Gastrocnemius medialis (tissue), 4 donors: ENCODE measurements around the gene GLIPR1.

ENCODE experiments used
- POLR2A ChIP-seq, 2 donors: fragments of 450-650 bp; IDR thresholded peaks; one replicate each; pipeline ENCODE4 v1.6.1; 2017; ENCODE audit warnings: antibody characterized with exemption in 2 of 2, mild to moderate bottlenecking in 2 of 2, moderate library complexity in 2 of 2
- TF ChIP-seq, protein P1 (sequence below), 5 experiments: fragments of 450-650 bp in 3 of 5; fragments of 200-600 bp in 2 of 5; sonication (generic) in 2 of 5; IDR thresholded peaks in 4 of 5; conservative IDR thresholded peaks in 1 of 5; 1 replicate in 4 of 5; 2 replicates in 1 of 5; pipeline ENCODE4 v1.5.1; 2016 to 2019; ENCODE audit warnings: antibody characterized with exemption in 5 of 5, mild to moderate bottlenecking in 3 of 5, moderate library complexity in 3 of 5

DNA sequence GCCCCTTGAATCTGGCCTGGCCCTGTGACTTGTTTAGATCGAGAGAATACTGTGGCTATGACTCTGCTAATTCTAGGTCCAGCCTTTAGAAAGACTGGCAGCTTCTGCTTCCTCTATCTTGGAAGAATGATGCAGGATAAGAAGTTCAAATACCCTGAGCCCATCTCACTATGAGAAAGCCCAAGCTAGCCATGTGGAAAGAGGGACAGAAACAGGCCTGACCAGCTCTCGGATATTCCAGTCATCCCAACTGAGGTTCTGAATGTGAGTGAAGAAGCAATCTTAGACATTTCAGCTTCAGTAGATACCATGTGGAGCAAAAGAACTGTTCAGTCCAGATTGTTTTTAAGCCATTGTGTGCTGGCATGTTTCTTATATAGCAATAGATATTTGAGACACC lies 48.1 kb downstream of the GLIPR1 start:
- TF ChIP-seq, protein P1, sequence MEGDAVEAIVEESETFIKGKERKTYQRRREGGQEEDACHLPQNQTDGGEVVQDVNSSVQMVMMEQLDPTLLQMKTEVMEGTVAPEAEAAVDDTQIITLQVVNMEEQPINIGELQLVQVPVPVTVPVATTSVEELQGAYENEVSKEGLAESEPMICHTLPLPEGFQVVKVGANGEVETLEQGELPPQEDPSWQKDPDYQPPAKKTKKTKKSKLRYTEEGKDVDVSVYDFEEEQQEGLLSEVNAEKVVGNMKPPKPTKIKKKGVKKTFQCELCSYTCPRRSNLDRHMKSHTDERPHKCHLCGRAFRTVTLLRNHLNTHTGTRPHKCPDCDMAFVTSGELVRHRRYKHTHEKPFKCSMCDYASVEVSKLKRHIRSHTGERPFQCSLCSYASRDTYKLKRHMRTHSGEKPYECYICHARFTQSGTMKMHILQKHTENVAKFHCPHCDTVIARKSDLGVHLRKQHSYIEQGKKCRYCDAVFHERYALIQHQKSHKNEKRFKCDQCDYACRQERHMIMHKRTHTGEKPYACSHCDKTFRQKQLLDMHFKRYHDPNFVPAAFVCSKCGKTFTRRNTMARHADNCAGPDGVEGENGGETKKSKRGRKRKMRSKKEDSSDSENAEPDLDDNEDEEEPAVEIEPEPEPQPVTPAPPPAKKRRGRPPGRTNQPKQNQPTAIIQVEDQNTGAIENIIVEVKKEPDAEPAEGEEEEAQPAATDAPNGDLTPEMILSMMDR (IDR thresholded peaks at IDR 0.05 in 4 of 5, conservative IDR thresholded peaks at IDR 0.05 in 1 of 5) = no peak
- no peak for TF ChIP-seq POLR2A (IDR thresholded peaks at IDR 0.05)
